HCT116 (cell line): ENCODE data around the gene ENTPD7.

Source experiments
- CTCF ChIP-seq, 3 experiments: fragments of 200-600 bp in 1 of 3; sonication (generic) in 1 of 3; IDR thresholded peaks in 2 of 3; conservative IDR thresholded peaks in 1 of 3; 2 replicates each; pipeline ENCODE4 v1.5.1; 2012 to 2017; ENCODE audit warnings: low read depth in 2 of 3, low read length in 2 of 3, antibody characterized with exemption in 1 of 3, borderline replicate concordance in 1 of 3, control low read depth in 1 of 3, mild to moderate bottlenecking in 1 of 3, mixed read lengths in 1 of 3, mixed run types in 1 of 3, moderate library complexity in 1 of 3; ENCODE audit not compliant: insufficient read depth in 1 of 3
- REST ChIP-seq: IDR thresholded peaks from 2 replicates; pipeline ENCODE4 v1.6.1; 2012; ENCODE audit warnings: low read depth
- SP1 ChIP-seq: IDR thresholded peaks from 2 replicates; pipeline ENCODE4 v1.6.1; 2012; ENCODE audit warnings: low read depth

- no peak for TF ChIP-seq SP1
- no peak for TF ChIP-seq CTCF (IDR thresholded peaks at IDR 0.05 in 2 of 3, conservative IDR thresholded peaks at IDR 0.05 in 1 of 3; ENCODE audit: borderline replicate concordance in 1 of 3, insufficient read depth in 1 of 3, low read depth in 2 of 3, low read length in 2 of 3)
- no peak for TF ChIP-seq REST
Observed at GRCh38 chr10:99682032-99682431, 22.7 kb downstream of the ENTPD7 start.
